Stimulated activated CD8-positive, alpha-beta memory T cell treated with anti-CD3 and anti-CD28 coated beads, Interleukin-7, amount 100 ng/mL, for 24 hours (primary cell): ENCODE data around the gene DIO3.
"Not testable (repeated sequence)": the region's sequence is repeated elsewhere in the genome, so short reads cannot be mapped to it uniquely, and the experiment has no call there.

Source experiments
- DNase-seq: peaks from one replicate; pipeline ENCODE4 v3.0.0-alpha.2; 2020; ENCODE audit warnings: low read depth

Gene DIO3

DNA sequence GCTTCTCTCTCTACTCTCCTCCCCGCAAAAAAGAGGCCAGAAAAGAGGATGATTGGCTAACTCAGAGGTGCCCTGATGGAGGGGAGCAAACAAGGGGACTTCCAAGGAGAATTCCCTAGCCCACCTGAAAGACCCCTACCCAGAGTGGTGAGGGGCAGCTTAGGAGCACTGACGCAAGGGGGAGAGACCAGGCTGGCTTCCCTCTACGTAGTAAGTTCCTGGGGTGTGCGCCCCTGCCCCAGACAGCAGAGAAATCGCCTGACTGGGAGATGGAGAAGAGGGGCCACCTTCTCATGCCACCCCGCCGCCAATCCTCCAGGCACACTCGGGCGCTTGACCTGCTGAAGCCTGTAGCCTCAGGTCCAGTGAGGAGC is 2.1 kb upstream of the DIO3 start:
- DNase-seq: no peak

DNA sequence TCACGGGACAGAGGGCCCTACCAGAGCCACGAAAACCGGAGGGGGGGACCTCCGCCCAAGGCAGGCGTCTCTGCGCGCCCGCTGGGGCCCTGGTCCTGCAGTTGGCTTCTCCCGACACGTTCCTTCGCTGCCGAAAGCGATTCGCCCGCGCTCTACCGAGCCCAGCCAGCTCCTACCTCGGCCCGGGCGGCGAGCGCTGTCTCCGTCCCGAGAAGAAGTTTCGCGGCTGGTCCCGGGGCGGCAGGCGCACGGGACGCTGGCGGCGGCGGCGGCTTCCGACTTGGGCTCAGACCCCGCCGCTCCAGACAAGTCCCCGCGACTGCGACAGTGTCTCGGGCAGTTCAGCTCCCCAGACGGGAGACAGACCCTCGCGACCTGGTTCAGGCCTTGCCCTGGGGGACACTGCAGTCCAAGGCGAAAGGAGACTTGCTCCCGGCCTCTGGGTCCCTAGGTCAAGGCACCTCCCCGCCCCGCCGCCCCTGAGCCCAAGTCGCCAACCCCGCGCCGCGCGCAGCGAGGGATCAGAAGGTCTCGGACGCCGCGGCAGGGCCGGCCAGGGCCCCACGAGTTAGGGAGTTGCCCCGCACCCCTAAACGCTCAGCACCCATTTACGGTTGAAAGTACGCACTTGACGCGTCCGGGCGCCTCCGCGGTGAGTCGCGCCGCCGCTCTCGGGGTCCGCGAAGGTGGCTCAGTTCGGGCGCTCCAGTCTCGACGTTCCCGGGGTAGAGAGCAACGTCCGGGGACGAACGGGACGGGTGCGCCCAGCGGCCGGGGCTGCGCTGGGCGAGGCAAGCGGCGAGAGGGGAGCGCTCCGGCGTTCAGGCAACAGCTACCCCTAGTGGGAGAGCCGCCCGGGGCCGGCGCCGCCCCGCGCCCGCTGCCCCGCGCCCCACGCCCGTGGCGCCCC is 1.4 kb upstream of the DIO3 start:
- DNase-seq: no peak

DNA sequence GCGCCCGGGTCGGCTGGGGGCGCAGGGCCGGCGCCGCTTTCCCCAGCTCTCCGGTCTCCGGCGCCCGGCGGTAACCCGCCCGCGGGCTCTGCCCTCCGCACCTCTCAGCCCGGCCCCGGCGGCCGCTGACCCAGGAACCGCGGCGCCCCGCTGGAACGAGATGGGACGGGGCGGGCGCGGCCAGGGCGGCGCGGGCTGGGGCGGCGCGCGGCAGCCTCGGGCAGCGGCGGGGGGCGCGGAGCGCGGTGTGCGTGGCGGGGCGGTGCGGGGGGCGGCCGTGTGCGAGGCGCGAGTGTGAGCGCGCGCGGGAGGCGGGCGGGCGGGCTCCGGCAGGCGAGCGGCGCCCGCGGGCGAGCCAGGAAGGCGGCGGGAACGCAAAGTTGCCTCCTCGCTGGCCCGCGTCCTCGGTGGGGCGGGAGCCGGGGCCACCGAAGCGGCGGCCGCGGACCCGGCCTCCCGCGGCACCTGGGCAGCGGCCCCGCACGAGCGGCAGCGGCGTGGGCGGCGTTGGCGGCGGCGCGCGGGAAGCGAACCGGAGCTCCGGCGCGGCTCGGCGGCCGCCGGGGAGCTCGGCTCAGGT is 671 bp upstream of the DIO3 start:
- DNase-seq: no peak

DNA sequence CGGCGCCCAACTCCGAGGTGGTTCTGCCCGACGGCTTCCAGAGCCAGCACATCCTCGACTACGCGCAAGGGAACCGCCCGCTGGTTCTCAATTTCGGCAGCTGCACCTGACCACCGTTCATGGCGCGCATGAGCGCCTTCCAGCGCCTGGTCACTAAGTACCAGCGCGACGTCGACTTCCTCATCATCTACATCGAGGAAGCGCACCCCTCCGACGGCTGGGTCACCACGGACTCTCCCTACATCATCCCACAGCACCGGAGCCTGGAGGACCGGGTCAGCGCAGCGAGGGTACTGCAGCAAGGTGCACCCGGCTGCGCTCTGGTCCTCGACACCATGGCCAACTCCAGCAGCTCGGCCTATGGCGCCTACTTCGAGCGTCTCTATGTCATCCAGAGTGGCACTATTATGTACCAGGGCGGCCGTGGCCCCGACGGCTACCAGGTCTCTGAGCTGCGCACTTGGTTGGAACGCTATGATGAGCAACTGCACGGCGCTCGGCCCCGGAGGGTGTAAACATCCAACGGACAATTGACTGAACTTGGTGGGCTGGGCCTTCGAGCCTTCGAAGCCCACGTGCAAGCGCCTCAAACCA is 699 bp downstream of the DIO3 start:
- DNase-seq: no peak

DNA sequence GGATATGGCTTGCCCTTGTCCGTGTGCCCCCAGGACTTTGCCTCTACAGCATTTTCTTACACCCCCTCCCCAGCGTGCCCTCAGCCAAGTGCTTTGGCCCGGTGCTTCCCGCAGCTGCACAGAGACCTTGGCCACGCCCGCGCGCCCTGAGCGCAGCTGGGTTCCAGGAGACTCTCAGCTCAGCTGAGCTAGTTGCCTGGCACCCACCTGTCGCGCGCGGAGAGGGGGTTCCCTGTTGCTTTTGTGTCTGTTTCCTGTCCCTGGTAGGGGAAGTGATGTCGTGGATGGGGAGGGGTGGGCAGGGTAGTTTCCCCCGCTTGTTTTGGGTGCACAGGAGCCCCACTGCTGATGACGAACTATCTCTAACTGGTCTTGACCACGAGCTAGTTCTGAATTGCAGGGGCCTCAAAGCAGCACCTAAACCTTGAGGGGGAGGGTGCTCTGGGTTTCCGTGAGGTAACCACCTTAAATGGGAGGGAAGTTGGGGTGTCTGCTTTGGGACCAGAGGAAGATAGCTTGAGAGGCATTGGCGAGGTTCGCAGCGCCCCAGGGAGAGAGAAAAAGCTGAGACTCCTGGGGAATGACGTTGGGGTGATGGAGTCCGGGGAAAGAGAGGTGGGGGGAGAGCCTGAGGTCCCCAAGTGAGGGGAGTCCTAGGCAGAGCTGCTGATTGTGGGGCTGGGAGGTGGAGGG is 1.5 kb downstream of the DIO3 start:
- DNase-seq: no peak

DNA sequence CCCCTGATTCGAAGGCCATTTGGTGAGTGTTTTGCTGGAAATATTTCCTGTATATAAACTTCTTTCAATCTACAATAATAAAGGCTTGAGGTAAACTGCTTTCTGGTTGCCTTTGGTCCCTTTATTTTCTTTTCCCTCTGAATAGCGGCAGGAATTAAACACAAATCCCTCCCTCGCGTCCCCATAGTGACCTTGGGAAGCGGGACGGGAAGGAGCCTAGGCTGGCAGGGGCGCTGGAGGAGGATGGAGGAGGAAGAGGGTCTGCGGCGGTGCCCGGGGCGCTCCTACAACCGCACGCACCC is 2.0 kb downstream of the DIO3 start:
- no peak for DNase-seq

DNA sequence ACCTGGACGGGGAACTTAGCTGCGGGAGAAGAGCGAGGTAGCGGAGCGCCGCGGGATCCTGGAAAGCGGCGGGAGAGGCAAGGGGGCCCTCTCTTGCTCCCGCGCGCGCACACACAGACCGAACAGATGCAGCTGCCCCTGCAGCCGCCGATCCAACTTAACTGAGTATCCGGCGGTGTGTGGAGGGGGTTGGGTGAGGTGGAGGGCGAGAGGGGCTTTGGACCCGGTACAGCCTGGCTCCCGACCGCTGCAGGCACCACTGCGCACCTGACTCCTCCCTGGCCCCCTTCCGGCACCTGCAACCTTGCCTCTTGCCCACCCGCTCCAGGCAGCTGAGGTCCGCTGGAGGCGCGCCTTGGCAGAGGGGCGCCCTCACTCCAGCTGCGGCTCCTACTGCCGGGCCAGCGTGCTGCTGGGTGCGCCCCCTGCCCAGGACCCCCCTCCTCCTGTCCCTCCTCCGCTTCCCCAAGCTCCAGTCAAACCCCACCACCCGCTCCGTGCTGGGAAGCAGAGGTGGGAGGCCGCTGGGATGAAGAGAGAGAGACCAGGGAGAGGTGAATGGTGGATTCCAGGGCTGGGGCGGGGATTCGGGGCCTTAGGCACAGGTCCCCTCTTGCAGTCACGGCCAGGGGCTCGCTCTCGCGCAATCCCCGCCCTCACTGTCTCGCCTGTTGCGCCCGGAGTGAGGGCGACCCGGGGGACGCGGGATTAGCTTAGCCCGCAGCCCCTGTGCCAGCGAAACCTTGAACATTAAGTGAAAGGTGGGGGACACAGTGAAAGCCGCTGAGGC is 2.6 kb downstream of the DIO3 start:
- no peak for DNase-seq

DNA sequence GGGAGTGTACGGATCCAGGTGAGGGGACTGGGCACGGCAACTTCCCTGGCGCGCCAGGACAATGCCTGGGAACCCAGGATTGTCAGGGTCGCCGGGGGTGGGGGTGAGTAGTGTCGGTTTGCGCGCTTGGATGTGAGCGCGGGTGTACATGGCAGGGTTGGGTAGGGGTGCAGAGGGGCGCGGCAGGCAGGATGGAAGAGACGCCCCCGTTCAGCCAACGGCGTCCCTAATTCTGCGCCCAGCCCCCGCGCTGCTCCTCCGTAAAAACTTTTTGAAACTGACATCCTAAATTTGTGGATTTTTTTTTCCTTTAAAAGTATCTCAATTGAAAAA is 3.1 kb downstream of the DIO3 start:
- DNase-seq: no peak

DNA sequence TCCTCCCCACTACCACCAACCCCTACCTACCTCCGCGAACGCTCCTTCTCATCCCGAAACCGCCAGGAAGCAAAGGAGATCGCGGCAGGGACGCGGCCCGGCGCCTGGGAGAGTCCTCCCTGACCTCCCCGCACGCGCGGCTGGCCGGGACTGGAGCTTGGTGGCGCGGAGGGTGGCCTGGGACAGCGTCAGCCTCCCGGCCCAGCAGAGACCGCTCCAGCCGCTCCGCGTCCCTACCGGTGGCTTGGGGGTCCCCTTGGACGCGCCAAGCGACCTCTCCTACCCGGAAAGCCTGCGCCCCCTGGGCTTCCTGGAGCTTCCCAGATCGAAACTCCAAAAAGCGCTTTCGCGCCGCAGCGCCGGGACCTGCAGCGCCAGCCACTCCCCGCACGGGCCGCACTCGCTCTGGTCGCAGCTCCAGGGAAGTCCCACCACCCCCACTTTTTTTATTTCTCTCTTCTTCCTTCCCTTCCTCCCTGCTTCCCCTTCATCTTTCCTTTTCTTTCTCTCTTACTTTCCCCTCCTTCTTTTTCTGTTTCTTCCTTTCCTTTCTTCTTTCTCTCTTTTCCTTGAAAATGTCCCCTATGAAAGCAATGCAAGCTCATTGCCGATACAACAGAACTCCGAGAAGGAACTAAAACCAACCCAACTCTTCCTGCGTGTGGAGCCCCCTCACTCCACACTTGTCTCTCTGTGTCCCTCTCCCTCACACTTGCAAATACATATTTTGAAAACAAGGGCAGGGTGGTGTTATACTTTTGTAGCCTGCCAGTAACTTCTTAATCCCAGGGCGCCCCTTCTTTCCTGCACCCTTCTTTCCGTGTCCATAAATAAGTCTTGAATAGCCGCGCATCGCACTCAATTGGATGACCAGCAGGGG is 3.8 kb downstream of the DIO3 start:
- no peak for DNase-seq

DNA sequence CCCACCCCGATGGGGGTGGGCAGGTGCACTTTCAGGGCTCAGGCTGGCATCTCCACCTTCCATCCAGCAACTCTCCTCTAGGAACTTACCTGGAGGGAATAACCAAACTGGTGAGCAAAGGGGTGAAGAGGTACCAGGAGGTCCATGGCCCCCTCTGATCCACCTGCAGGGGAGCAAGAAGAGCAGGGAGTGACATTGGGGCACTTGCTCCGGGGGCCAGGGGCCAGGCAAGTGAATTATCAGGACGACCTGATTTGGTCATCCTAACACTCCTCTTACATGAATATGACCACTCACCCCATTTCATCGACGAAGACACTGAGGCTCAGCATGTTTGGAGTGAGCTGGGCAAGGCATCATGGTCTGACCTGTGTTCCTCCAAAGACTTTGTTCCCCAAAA is 6.0 kb downstream of the DIO3 start:
- DNase-seq: no peak

DNA sequence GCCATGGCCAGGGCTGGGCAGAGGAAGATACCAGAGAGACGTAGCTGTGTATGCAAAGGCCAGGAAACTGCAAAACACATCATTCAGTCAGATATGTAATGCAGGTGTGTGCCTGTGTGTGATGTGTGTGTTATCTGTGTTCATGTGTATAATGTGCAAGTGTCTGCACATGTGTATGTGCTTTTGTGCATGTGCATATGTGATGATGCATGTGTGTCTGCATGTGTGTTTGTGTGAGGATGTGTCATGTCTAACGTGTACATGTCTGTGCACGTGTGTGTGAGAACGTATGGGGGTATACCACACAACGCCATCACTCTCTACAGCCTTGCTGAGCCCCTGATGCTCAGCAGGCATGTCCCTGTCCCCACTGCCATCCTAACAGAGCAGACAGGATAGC is 9.7 kb downstream of the DIO3 start:
- DNase-seq: no peak

DNA sequence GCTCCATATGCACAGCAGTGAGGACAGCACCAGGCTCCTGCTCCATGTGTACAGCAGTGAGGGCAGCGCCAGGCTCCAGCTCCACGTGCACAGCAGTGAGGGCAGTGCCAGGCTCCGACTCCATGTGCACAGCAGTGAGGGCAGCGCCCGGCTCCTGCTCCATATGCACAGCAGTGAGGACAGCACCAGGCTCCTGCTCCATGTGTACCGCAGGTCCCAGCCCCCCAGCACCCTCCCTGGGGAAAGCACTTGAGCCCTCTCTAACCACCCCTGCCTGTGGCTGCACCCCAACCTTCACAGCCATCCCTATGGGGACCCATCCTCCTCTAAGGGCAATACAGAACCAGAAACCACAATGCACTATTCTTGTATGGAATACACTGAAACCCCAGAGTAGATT is 11.2 kb downstream of the DIO3 start:
- not testable (repeated sequence) for DNase-seq

DNA sequence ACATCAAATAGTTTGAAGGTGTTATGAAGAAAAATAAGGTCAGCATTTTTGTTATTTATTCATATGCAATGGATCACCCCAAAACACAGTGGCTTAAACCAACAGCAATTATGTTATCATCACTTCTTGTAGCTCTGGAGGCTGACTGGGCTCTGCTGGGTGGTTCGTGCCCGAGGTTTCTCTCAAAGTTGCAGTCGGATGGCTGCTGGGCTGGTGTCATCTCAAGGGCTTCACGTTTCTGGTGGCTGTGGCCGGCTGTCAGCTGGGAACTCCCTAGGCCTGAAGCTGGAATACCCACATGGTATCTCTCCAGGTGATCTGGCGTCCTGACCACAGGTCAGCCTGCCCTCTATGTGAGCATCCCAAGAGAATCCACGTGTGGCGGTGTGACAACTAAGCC is 12.0 kb downstream of the DIO3 start:
- no peak for DNase-seq

DNA sequence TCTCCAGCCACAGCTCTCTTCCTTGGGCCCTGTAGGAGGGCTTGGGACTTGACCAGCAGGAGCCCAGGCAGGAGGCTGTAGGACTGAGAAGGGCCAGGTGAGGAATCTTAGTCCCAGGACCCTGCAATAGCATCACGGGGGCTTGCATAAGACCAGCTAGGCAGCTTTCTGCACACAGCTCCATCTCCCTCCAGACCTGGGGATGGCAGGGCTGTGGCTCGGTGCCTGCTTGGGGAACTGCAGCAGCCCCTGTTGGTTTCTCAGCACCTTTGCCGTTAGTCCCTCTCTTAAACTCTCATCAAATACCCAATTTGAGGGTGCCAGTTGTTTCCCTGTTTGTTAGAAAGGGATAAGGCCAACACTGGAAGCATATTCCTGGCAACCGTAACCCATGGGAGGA is 14.3 kb downstream of the DIO3 start:
- no peak for DNase-seq

DNA sequence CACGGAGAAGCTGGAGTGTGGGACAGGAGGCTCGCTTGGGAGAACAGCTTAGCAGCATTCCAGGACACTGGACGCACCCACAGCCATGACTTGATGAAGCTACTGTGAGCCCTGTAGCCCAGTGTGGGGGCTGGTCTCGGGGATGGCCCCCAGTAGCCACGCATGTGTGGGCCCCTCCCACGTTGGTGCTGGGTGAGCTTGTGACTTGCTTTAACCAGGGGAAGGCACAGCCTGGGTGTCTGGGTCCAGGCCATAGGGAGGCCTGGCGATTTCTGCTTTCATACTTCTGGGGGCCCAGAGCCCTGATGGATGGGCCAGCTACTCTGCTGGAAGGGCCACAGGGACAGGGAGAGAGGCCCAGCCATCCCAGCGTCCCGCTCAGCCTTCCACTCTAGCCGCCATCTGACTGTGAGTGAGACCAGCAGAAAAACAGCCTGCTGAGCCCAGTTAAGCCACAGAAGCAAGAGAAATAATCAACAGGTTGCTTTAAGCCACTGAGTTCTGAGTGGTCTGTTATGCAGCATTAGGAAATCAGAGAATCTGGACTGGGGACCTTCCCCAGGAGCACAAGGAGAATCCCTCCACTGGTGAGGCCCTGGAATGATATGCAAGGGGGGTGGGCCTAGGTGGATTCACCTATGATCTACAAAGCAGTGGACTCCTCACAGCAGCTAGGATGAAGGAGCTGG is 16.1 kb downstream of the DIO3 start:
- no peak for DNase-seq

DNA sequence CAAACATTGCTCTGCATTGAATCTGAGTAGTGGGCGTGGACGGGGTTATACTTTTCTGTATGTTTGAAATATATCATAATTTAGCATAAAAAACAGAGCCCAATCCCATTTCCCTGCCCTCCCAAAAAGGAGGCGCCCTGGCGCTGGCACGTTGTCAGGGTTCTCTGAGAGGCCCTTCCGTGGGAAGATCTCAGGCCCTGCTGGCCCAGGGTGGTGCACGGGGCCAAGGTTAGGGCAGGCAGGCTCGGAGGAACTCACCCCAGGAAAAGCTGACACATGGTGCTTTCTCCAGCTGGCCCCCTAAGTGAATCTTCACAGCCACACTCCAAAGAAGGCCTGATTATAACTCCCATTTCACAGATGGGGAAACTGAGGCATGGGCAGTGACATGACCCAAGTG is 17.2 kb downstream of the DIO3 start:
- no peak for DNase-seq

DNA sequence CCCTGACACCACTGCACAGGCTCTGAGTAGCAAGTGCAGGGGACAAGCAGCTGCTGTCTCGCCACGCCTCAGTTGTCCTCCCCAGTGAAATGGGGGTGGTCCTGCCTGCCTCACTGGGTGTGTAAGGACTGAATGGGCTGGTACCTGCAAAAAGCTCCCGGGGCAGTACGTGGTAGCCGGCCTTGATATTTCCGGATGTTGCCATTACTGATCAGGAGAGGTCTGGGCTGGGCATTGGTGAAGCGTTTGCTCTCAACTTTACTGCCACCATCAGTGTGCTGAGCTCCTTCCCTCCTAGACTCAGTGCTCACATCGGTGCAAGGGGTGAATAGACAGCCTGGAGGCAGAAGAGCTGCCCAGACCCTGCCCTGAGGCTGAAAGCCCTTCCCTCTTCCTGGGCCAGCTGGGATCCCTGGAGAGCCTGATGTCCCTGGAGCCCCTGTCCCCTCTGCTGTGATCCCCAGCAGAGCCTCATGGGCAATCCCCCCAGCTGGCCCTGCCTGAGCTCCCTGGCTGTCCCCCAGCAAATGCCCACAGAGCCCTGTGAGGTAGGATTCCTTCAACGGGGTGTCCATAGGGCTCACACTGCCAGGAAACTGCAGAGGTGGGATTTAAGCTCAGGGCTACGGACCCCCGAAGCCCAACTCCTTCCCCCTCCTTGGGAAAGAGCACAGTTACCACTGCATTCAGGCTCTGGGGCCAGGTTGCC is 18.2 kb downstream of the DIO3 start:
- no peak for DNase-seq

DNA sequence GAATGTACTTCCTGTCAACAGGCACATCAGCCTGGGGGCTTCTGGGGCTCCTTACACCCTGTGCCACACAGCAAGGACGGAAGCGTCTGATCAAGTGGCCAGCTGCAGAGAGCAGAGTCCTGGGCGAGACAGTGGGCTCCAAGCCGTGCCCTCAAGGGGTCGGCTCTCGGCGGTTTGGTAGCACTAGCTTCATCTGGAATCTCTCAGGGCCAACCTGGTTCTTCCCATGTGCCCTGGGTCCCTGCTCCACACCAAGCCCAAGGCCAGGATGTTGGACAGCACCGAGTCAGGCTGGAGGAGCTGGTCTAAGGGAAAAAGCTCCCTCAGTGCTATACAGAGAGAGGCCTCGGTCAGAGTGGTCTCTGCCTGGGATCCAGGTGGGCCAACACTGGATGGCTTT is 20.5 kb downstream of the DIO3 start:
- DNase-seq: no peak

DNA sequence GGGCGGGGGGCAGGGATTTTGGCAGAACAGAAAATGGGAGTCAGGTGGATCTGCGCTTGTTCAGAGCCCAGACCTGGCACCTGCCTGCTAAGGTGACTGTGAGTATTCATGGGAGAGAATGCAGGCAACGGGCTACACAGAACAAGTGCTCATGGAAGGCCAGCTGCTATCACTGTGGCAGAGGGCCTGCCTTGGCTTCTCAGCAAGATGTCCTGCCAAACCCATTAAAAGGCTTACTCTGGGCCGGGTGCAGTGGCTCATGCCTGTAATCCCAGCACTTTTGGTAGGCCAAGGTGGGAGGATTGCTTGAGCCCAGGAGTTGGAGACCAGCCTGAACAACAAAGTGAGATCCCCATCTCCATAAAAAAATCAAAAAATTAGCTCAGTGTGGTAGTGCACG is 21.0 kb downstream of the DIO3 start:
- no peak for DNase-seq

DNA sequence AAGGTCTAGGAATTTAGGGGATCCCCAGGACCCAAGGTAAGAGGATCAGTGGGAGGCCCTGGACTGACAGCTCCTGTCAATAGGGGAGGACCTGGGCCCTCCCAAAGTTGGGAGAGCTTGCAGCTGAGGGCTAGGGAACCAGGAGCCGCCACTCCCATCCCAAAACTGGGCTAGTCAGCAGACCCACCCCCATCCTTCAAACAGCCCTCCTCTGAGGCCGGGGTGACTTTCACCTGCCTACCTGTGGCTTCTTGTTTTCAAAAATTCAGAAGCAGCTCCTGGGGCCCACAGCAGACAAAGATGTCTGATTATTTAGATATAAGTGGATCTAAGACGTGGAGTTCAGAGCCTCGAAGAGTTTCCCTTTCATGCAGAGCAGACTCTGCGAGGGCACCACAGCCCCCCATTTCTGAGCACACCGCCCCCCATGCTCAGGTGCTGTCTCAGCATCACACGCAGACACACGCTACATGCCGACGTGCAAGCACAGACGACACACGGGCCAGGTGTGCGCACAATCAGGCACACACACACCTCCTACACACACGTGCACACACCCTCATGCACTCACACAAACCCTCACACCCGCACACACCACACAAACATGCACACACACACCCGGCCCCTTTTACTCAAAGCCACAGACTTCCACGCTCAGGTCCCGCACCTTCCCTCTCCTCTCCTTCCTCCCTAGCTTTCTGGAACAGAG is 21.9 kb downstream of the DIO3 start:
- no peak for DNase-seq
